Activated T-cell treated with anti-CD3 and anti-CD28 coated beads for 48 hours (primary cell): Measurements from ENCODE around the gene DEFB114.
"Not testable (repeated sequence)": the region's sequence is repeated elsewhere in the genome, so short reads cannot be mapped to it uniquely, and the experiment has no call there.

Experiments
- DNase-seq: peaks from one replicate; pipeline ENCODE4 v3.0.0-alpha.2; 2020; ENCODE audit warnings: low read depth

The DEFB114 gene

GRCh38 chr6:49964064-49964463 is at the start of gene DEFB114:
Gene DEFB114, minus strand, starts transcription at chr6:49964164. Its CDS starts 59 bp downstream, at chr6:49964105.
- no peak for DNase-seq

DNA sequence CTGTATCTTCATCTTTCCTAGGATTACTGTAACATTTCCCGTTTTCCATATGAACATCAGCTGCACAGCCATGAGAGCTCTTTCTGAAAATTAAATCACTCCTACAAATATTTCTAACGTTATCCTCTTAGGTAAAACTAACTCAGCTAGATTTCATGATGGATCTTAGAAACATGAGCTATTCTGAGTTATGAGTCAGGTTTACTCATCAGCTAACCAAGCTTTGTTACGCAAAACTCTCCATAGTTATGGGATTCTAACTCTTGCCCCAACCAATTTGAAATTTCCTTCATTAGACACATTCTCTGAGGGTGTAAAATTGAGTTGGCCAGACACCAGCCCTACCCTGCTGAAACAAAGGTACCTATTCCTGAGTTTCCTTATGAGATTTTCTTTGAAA is 43.9 kb upstream of the DEFB114 start:
- no peak for DNase-seq

GRCh38 chr6:50003139-50003538 is 39.2 kb upstream of the DEFB114 start:
- DNase-seq, result no peak

DNA sequence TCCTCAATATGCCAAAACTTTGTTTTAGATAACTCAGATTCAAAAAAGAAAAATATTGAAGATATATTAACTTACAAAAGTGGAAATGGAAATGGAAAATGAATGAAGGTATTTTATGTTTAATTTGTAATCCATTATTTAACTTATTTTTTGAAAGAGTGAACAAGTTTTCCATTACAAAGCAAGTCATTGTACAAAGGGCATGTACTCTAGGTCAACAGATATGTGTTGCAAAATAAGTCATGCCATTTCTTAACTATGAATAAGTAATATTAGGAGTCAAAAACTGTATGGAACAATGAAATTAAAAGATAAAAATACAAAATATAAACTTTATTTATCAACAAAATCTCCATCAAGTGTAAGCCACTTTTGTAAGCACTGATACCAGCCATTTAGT is 31.3 kb upstream of the DEFB114 start:
- no peak for DNase-seq

DNA sequence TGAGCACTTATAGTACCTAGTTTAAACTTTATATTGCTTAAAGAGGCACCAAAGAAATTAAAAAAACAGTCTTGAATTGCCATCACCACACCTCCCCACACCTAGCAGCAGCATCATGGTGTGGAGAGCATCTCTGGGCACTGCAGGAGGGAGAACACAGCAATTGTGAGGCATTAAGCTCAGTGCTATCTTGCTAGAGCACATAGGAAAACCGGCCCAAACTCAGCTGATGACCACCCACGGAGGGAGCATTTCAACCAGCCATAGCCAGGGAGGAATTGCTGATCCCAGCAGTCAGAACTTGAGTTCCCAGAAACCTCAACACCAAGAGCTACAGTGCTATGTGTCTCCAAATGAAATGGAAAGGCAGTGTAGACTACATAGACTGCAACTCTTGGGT is 24.9 kb upstream of the DEFB114 start:
- no peak for DNase-seq

GRCh38 chr6:49987749-49988148 is 23.8 kb upstream of the DEFB114 start:
- no peak for DNase-seq

DNA sequence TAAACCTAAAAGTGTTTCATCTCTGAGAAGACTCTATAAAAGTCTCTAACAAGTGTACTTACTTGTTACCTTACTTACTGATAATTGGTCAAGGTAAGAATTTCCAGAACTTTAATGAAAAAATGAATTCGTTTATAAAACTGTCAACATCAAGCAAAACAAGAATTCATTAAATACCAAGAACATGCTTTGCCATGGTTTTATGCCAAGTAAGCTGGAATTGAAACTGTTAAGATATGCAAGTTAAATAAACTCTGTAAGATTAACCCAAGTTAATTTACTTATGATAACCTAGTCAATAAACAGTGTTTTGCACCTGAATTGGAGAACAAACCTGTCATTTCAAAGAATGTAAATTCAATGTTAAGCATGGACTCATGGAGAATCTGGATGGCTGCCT is 22.6 kb upstream of the DEFB114 start:
- no peak for DNase-seq

GRCh38 chr6:49982046-49982445 is 18.1 kb upstream of the DEFB114 start:
- DNase-seq, result no peak

GRCh38 chr6:49980898-49981297 is 16.9 kb upstream of the DEFB114 start:
- DNase-seq, result no peak

GRCh38 chr6:49979584-49979983 is 15.6 kb upstream of the DEFB114 start:
- no peak for DNase-seq

DNA sequence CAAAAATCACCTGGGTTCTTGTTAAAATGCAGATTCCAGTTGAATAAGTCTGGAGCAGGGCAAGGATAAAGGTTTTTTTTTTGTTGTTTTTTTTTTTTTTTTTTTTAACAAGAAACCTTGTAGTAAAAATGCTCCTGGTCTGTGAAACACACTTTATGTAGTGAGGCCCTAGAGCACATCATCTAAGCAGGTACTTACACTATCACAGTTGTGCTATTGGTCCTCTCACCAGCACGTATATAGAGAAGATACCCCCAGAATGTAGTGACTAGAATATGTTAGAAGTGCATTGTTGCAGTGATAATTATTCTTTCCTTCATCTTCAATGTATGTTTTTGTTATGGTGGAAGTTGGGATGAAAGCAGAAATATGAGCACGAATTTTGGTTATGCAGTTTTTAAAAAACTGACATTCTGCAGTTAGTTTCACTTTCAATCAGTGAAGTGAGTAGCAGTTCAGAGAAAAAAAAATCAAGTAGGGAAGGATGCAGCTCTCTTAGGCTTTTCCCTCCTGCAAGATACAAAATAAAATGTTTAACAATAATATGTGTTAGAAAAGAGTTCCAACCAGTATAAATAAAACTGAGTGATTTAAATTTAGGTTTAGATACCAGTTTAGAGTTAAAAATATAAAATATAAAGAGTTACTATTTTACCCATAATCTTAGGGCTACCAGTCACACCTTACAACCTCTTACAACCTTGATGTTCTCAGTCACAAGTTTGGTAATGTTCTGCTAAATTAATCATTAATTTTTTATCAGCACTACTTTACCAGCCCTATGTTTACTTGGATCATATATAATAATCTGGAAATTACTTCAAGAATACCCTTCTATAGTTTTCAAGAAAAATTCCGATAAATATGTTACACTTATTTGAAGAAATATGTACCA is 14.6 kb upstream of the DEFB114 start:
- no peak for DNase-seq

DNA sequence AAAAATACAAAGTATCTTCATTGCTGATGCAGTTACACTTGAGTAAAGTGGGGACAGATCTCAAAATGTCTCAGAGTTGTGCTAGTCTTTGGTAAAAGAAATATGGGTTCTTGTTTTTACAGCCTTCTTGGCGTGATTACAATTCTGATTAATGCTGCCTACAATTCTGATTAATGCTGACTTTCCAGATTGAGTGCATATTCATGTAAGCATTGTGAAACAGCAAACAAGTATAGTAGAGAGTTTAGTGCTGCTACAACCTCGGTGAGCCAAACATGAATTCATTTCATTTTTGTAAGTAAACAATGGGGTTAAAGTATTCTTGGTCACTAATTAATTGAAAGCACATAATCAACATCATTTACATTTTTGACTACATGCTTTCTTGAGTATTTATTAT is 5.6 kb upstream of the DEFB114 start, which contains the start of gene DEFB113:
DEFB113 (minus strand) TSS at position 21 of the 400 bp plus-strand sequence; CDS start at position 21, 0 bp downstream.
- DNase-seq, result no peak

- no peak for DNase-seq
Measured at GRCh38 chr6:49966823-49967222, 2.9 kb upstream of the DEFB114 start.

DNA sequence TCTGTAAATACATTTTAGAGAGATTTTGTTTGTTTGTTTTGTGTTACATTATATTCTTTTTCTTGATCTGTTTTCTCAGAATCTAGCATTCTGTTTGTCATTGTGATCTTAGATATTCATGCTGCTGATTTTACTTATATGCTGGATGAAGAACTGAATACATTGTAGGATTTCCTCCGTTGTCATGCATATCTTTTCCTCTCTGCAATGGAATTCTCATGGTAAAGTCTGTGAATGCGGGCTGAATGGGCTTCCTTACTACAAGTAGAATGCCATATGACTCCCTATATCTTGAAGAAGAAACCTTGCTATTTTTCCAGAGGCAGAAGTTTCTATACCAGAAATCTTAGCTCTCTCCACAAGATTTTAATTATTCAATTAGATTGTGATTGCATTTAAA is 2.4 kb upstream of the DEFB114 start:
- no peak for DNase-seq

GRCh38 chr6:49958180-49958579 is 5.8 kb downstream of the DEFB114 start:
- DNase-seq, result no peak

GRCh38 chr6:49955847-49956246 is 8.1 kb downstream of the DEFB114 start:
- DNase-seq, result no peak

GRCh38 chr6:49951926-49952325 is 12.0 kb downstream of the DEFB114 start:
- no peak for DNase-seq

- DNase-seq, result no peak
Measured at GRCh38 chr6:49950415-49950751, 13.6 kb downstream of the DEFB114 start.

- no peak for DNase-seq
Measured at GRCh38 chr6:49949062-49949461, 14.9 kb downstream of the DEFB114 start.

DNA sequence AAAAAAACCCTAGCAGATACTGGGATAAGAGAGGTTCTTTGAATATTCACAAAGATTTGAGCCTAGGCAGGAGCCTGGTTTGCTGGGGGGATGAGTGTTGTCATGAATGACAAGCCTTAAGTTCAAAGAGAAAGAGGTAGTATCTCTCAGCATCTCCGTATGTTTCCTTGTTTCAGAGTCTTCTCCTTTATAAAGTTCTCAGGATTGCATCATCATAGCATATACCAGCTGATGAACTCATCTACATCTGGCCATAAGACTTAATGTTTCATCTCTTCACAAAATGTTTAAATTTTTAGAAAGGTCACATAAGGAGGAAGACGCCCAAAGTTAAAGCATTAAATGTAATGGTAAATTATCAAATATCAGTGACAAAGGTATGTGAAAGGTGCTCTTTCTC is 17.1 kb downstream of the DEFB114 start:
- DNase-seq, result no peak

GRCh38 chr6:49944068-49944467 is 19.9 kb downstream of the DEFB114 start:
- DNase-seq, result not testable (repeated sequence)

DNA sequence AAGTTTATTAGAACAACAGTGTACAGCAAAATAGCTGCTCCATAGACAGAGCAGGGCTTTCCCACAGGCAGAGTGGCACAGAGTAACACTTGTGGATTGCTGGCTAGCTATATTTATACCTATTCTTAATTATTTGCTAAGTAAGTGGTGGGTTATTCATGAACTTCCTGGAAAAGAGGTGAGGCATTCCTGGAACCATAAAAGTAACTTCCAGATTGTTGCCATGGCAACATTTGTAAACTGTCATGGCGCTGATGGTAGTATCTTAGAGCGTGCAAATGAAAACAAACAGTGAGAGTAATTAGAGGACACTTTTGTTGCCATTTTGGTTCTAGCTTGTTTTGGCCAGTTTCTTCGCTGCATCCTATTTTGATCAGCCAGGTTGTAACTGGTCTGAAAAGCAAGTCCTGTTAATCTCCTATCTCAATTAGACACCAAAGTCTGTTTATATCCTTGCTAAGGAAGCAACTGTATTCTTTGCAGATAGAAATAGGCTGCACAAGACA is 23.9 kb downstream of the DEFB114 start:
- DNase-seq, result no peak

DNA sequence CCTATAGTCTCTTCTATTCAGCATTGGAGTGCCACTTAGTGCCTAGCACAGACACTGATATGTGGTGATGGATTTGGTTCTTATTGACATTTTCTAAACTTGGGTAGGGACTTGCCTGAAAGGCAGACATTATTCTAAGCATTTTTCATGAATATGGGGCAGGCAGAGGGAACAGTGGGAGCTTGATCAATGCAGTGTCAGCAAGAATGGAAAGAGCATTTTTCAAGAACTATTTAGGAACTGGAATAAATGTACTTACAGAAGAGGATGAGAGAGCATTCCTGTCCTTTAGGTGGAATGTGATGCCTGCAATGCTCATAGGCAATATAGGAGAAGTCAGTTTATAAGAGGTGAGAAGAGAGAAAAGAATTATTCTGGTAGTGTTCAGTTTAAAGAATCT is 26.2 kb downstream of the DEFB114 start:
- DNase-seq, result no peak

GRCh38 chr6:49937017-49937416 is 26.9 kb downstream of the DEFB114 start:
- no peak for DNase-seq
